Measurements from ENCODE around the gene MFRP. TPM values are rescaled to one million over a fixed set of nuclear protein-coding genes. Genes with fewer than 3 reads are reported as not detected.

MFRP gene
- total and polyA plus RNA-seq, 8 donors, result not detected

DNA sequence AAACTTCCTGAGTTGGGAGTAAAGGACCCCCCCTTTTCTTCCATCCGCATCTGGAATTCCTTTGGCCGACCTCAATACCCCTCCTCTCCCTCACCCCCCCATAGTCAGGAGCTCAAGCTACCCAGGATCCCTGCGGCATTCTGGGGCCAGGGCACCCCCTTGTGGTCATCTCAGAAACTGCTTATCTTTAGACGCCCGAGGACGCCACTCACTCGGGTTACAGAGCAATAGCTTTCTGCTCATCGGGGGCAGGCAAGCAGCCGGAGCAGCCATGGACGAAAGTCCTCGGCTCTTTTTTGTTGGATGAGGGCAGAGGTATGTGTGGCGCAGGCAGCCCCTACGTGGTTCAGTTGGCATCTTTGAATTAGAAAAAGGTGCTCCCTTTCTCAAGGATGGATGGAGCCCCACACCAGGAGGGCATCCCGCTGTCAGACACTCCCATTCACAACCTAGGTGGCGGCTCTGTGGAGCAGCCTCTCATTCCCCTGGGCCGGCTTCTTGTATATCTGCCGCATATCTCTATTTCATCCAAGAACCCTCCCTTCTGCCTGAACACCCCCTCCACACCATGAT lies 8.1 kb downstream of the MFRP start:
- no peaks in the 10 kb centered on the region for H3K9me3 ChIP-seq
- peak overlapping the region; percentile 56 to 71 (median 62) for H3K4me3 ChIP-seq
- 17 to 26% (median 23%) methylated on average over 17 of the region's 17 CpGs for WGBS, 5 donors
- peaks cover 0 to 43% (median 21%) of the 10 kb centered on the region in 3 donors for H3K27me3 ChIP-seq
- no peak for TF ChIP-seq POLR2AphosphoS5 (IDR thresholded peaks at IDR 0.05)
- TF ChIP-seq, protein P1, sequence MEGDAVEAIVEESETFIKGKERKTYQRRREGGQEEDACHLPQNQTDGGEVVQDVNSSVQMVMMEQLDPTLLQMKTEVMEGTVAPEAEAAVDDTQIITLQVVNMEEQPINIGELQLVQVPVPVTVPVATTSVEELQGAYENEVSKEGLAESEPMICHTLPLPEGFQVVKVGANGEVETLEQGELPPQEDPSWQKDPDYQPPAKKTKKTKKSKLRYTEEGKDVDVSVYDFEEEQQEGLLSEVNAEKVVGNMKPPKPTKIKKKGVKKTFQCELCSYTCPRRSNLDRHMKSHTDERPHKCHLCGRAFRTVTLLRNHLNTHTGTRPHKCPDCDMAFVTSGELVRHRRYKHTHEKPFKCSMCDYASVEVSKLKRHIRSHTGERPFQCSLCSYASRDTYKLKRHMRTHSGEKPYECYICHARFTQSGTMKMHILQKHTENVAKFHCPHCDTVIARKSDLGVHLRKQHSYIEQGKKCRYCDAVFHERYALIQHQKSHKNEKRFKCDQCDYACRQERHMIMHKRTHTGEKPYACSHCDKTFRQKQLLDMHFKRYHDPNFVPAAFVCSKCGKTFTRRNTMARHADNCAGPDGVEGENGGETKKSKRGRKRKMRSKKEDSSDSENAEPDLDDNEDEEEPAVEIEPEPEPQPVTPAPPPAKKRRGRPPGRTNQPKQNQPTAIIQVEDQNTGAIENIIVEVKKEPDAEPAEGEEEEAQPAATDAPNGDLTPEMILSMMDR (IDR thresholded peaks at IDR 0.05), result peak in 5 of 7 experiments; percentile 51 to 86 (median 71)
- no peak for TF ChIP-seq EP300 (IDR thresholded peaks at IDR 0.05)
- TF ChIP-seq POLR2A (IDR thresholded peaks at IDR 0.05), result no peak
- intact Hi-C loops (cut with DNase I; ENCODE audit: low total_unique reads), result no loop called here
- peak overlapping the region; percentile 9 to 96 (median 92) for H3K27ac ChIP-seq
- DNase-seq, result peak; percentile 75 to 94
- peaks cover 61 to 82% (median 73%) of the 10 kb centered on the region in 4 donors for H3K4me1 ChIP-seq
- peaks cover 7 to 17% (median 12%) of the 10 kb centered on the region in 4 donors for H3K36me3 ChIP-seq

DNA sequence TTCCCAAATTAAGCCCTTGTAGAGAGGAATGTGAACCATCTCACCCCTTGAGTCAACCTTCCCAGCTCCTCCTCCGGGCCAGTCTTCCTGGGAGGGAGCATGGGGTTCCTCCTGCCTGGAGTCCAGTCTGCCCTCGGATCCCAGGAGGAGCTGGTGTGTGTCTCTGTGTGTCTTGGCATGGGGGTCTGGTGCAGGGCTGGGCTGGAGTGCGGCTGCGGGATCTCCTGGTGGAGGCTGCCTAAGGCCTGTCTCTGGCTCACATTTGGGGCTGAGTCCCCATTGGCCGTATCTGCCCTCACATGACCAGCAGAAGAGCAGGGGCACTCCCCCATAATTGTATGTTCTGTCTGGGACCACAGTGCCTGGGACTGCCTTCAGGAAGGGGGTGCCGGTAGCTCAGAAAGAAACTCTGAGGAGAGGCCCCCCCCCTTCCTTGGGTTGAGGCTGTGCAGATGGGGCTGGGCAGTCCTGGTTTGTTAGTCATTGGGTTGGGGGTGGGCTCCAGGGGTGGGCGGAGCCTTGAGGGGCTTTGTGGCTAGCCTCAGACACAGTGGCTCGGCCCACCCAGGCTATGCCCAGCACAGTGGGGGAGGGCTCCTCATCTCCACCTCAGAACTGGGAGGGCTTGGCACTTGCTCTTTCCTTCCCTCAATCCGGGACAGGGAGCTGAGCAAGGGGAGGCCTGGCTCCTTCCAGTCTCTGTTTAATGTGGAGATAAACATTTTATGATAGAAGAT lies 8.8 kb downstream of the MFRP start:
- H3K27me3 ChIP-seq, result peaks cover 0 to 42% (median 21%) of the 10 kb centered on the region in 3 donors
- TF ChIP-seq, protein P1 (IDR thresholded peaks at IDR 0.05), result no peak
- TF ChIP-seq POLR2AphosphoS5 (IDR thresholded peaks at IDR 0.05), result no peak
- TF ChIP-seq EP300 (IDR thresholded peaks at IDR 0.05), result no peak
- TF ChIP-seq POLR2A (IDR thresholded peaks at IDR 0.05), result no peak
- peak in 1 of 2 donors; percentile 89 for DNase-seq
- intact Hi-C loops (cut with DNase I; ENCODE audit: low total_unique reads), result no loop called here
- 33 to 66% (median 58%) methylated on average over 6 to 9 of the region's 9 CpGs for WGBS, 5 donors
- H3K36me3 ChIP-seq, result peaks cover 7 to 17% (median 12%) of the 10 kb centered on the region in 4 donors
- H3K4me1 ChIP-seq, result peaks cover 61 to 82% (median 73%) of the 10 kb centered on the region in 4 donors
- no peaks in the 10 kb centered on the region for H3K9me3 ChIP-seq
- peak overlapping the region; percentile 49 to 96 (median 92) for H3K27ac ChIP-seq
- H3K4me3 ChIP-seq, result peak overlapping the region in 2 of 4 donors; percentile 56 to 71

DNA sequence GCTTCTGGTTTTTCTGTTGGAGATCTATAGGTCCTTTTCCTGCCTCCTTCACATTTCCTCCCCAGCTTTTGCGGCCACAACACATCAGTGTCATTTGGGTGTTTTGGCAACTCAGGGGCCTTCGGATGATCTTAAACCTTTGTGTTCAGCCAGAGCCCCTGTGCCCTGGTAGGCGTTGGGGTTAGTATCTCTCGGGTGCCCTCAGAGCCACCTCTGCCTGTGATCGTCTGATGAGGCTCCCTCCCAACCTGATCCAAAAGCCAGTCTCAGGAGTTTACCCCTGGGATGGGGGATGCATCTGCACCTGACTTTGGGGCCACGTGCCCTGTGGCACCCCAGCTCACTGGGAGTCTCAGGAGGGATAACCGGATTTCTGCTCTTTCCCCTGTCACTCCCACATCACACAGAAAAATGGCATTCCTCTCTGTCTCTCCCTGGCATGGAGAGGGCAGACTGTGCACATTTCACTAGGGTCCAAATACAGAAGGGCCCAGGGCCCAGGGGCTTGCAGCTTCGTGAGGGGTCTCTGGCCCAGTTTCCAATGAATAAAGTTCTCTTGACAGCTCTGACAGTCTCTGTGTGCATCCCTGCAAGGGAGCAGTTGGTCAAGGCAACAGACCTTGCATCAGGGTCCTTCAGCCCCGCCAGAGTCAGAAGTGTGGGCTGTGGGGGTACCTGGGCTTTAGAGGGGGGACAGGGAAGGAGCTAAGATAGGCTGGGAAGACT lies 9.6 kb downstream of the MFRP start:
- peaks cover 61 to 80% (median 73%) of the 10 kb centered on the region in 4 donors for H3K4me1 ChIP-seq
- intact Hi-C loops (cut with DNase I; ENCODE audit: low total_unique reads), result no loop called here

More for the DNA sequence above, 9.6 kb downstream of the MFRP start:
- H3K27me3 ChIP-seq, result peaks cover 0 to 34% (median 21%) of the 10 kb centered on the region in 3 donors
- peak in 1 of 2 donors; percentile 5 for DNase-seq
- H3K4me3 ChIP-seq, result no peak overlapping the region
- H3K36me3 ChIP-seq, result peaks cover 7 to 17% (median 12%) of the 10 kb centered on the region in 4 donors
- TF ChIP-seq POLR2A (IDR thresholded peaks at IDR 0.05) (no peak), EP300 (IDR thresholded peaks at IDR 0.05) (no peak), POLR2AphosphoS5 (IDR thresholded peaks at IDR 0.05) (no peak)
- TF ChIP-seq, protein P1 (IDR thresholded peaks at IDR 0.05), result no peak
- no peaks in the 10 kb centered on the region for H3K9me3 ChIP-seq
- WGBS, 5 donors, result 72 to 85% (median 82%) methylated on average over 7 to 9 of the region's 9 CpGs
- peak overlapping the region in 4 of 5 donors; percentile 81 to 96 (median 94) for H3K27ac ChIP-seq
